PFSK-1 (cell line): ENCODE measurements around the gene ACR.

Experiments used
- FOXP2 ChIP-seq: optimal IDR thresholded peaks from 2 replicates; pipeline ENCODE3; 2011; ENCODE audit warnings: borderline replicate concordance, control low read depth, inconsistent platforms; ENCODE audit not compliant: insufficient read depth; ENCODE audit errors: extremely low read length, extremely low read depth
- POLR2AphosphoS5 ChIP-seq: IDR thresholded peaks from 2 replicates; pipeline ENCODE4 v1.6.1; 2012; ENCODE audit warnings: low read depth, mild to moderate bottlenecking, control low read depth, low read length, moderate library complexity
- REST ChIP-seq, 2 experiments: IDR thresholded peaks; 2 replicates each; pipeline versions ENCODE4 v1.6.1 to v1.8.0; 2011 to 2012; ENCODE audit warnings: low read depth in 2 of 2, low read length in 2 of 2, control low read depth in 1 of 2, inconsistent platforms in 1 of 2, mild to moderate bottlenecking in 1 of 2, moderate library complexity in 1 of 2; ENCODE audit not compliant: insufficient read depth in 1 of 2
- SIN3A ChIP-seq: IDR thresholded peaks from 2 replicates; pipeline ENCODE4 v1.6.1; 2012; ENCODE audit warnings: mild to moderate bottlenecking, low read length, moderate library complexity, borderline replicate concordance; ENCODE audit not compliant: insufficient read depth
- TAF1 ChIP-seq: IDR thresholded peaks from 2 replicates; pipeline ENCODE4 v1.6.1; 2012; ENCODE audit warnings: low read length, control low read depth, borderline replicate concordance; ENCODE audit not compliant: insufficient read depth

Gene ACR

GRCh38 chr22:50722048-50722701 is 15.8 kb upstream of the ACR start:
- TF ChIP-seq SIN3A, result no peak
- TF ChIP-seq POLR2AphosphoS5, result no peak
- no peak for TF ChIP-seq TAF1
- no peak for TF ChIP-seq REST (IDR thresholded peaks at IDR 0.05; ENCODE audit: insufficient read depth in 1 of 2, low read depth in 2 of 2, low read length in 2 of 2)
- TF ChIP-seq FOXP2, result no peak

- TF ChIP-seq SIN3A, result no peak
- TF ChIP-seq TAF1, result no peak
- no peak for TF ChIP-seq FOXP2
- no peak for TF ChIP-seq POLR2AphosphoS5
- TF ChIP-seq REST (IDR thresholded peaks at IDR 0.05; ENCODE audit: insufficient read depth in 1 of 2, low read depth in 2 of 2, low read length in 2 of 2), result no peak
Measured at GRCh38 chr22:50722716-50723428, 15.1 kb upstream of the ACR start.

GRCh38 chr22:50723991-50724390 is 14.0 kb upstream of the ACR start:
- no peak for TF ChIP-seq FOXP2
- no peak for TF ChIP-seq TAF1
- no peak for TF ChIP-seq POLR2AphosphoS5
- no peak for TF ChIP-seq SIN3A
- no peak for TF ChIP-seq REST (IDR thresholded peaks at IDR 0.05; ENCODE audit: insufficient read depth in 1 of 2, low read depth in 2 of 2, low read length in 2 of 2)

- no peak for TF ChIP-seq FOXP2
- TF ChIP-seq REST (IDR thresholded peaks at IDR 0.05; ENCODE audit: insufficient read depth in 1 of 2, low read depth in 2 of 2, low read length in 2 of 2), result no peak
- no peak for TF ChIP-seq POLR2AphosphoS5
- no peak for TF ChIP-seq TAF1
- no peak for TF ChIP-seq SIN3A
Measured at GRCh38 chr22:50724616-50725015, 13.4 kb upstream of the ACR start.

GRCh38 chr22:50725597-50725996 is 12.4 kb upstream of the ACR start:
- no peak for TF ChIP-seq POLR2AphosphoS5
- TF ChIP-seq FOXP2, result no peak
- TF ChIP-seq SIN3A, result no peak
- TF ChIP-seq REST (IDR thresholded peaks at IDR 0.05; ENCODE audit: insufficient read depth in 1 of 2, low read depth in 2 of 2, low read length in 2 of 2), result no peak
- no peak for TF ChIP-seq TAF1
